Activated B cell treated with CpG ODN at 0.5 μM for 24 hours (primary cell): Measurements from ENCODE around the gene IFNA10. TPM values are rescaled to one million over a fixed set of nuclear protein-coding genes. Genes with fewer than 3 reads are reported as not detected.
A peak's percentile ranks its signal among the peaks of the same experiment; 100 is the strongest.
"Not testable (repeated sequence)": the region's sequence is repeated elsewhere in the genome, so short reads cannot be mapped to it uniquely, and the experiment has no call there.

Source experiments
- ATAC-seq: fragments of 200-7000 bp; cut with Tn5 transposase; one replicate; pipeline ENCODE4 v1.10.0; 2021; ENCODE audit warnings: low read depth, mild to moderate bottlenecking, moderate library complexity
- CTCF ChIA-PET: fragments of 350-600 bp; sonication (Branson Sonifier 250); formaldehyde crosslinking; loops from one replicate; lab custom pipeline; 2021; ENCODE audit warnings: antibody characterized with exemption; lab: Charles Lee
- POLR2A ChIA-PET: fragments of 350-600 bp; sonication (Branson Sonifier 250); formaldehyde crosslinking; loops from one replicate; lab custom pipeline; 2021; ENCODE audit warnings: antibody characterized with exemption; lab: Charles Lee
- DNase-seq: peaks from one replicate; pipeline ENCODE4 v3.0.0; 2022
- H3K27ac Mint-ChIP-seq: one replicate; pipeline ENCODE4 v1.8.0; 2020; ENCODE audit warnings: mixed read lengths
- H3K27me3 Mint-ChIP-seq: one replicate; pipeline ENCODE4 v1.8.0; 2021; ENCODE audit warnings: mixed read lengths
- H3K36me3 Mint-ChIP-seq: one replicate; pipeline ENCODE4 v1.8.0; 2021; ENCODE audit warnings: low read depth, mixed read lengths
- H3K4me1 Mint-ChIP-seq: one replicate; pipeline ENCODE4 v1.8.0; 2021; ENCODE audit warnings: mixed read lengths
- H3K4me3 Mint-ChIP-seq: one replicate; pipeline ENCODE4 v1.8.0; 2020; ENCODE audit warnings: mild to moderate bottlenecking, mixed read lengths
- H3K9me3 Mint-ChIP-seq: one replicate; pipeline ENCODE4 v1.8.0; 2020; ENCODE audit warnings: mixed read lengths
- CTCF ChIP-seq: fragments of 200-600 bp; IDR thresholded peaks from one replicate; pipeline ENCODE4 v1.8.0; 2022; ENCODE audit warnings: antibody characterized with exemption, mild to moderate bottlenecking
- intact Hi-C: fragments of 100-400 bp; cut with micrococcal nuclease; formaldehyde crosslinking; loops from one replicate; pipeline ENCODE4 v1.15.1; 2024
- total RNA-seq: library from RNA; stranded (reverse); gene quantifications from 2 replicates; pipeline ENCODE4 v1.2.3, GENCODE V29; 2022

The IFNA10 gene
- total RNA-seq, 1 donor from 2014 or later: not detected

- no peak for ATAC-seq
- POLR2A ChIA-PET: no interaction called here
- CTCF ChIA-PET: no interaction called here
- no peak for DNase-seq
- no peak for TF ChIP-seq CTCF
- H3K27me3 Mint-ChIP-seq: peaks cover 6% of the 10 kb centered on the region
- H3K4me3 Mint-ChIP-seq: no peak overlapping the region
- H3K9me3 Mint-ChIP-seq: no peaks in the 10 kb centered on the region
- no peaks in the 10 kb centered on the region for H3K4me1 Mint-ChIP-seq
- intact Hi-C loops: no loop called here
- no peaks in the 10 kb centered on the region for H3K36me3 Mint-ChIP-seq
- no peak overlapping the region for H3K27ac Mint-ChIP-seq
Observed at GRCh38 chr9:21244836-21245235, 37.9 kb upstream of the IFNA10 start.

GRCh38 chr9:21239911-21240310, 33.0 kb upstream of the IFNA10 start, which contains the start of gene IFNA14:
TSS of gene IFNA14 (minus strand) at chr9:21240005. CDS start at chr9:21239935, 70 bp downstream.
- H3K4me1 Mint-ChIP-seq: peaks cover 6% of the 10 kb centered on the region
- no peak for ATAC-seq
- intact Hi-C loops: loop anchor here (10.0 kb wide), 1 partner anchor 465 kb away; no protein-coding TSS in a partner anchor
- no peak for TF ChIP-seq CTCF
- ChIA-PET POLR2A (no interaction called here), CTCF (no interaction called here)
- no peak within 1 kb of the TSS for H3K27ac Mint-ChIP-seq
- H3K4me3 Mint-ChIP-seq: no peak within 1 kb of the TSS
- DNase-seq: no peak
- H3K27me3 Mint-ChIP-seq: peaks cover 6% of the 10 kb centered on the region
- no peaks in the 10 kb centered on the region for H3K36me3 Mint-ChIP-seq
- no peaks in the 10 kb centered on the region for H3K9me3 Mint-ChIP-seq

GRCh38 chr9:21236360-21236714, 29.4 kb upstream of the IFNA10 start:
- ChIA-PET POLR2A (interaction anchor here (1.1 kb wide), 1 partner anchor 41 kb away, joined by 3 read pairs; no protein-coding TSS in a partner anchor), CTCF (interaction anchor here (0.9 to 1.8 kb wide), 11 partner anchors 13 to 555 kb away, joined by 3 to 7 read pairs (median 4); no protein-coding TSS in a partner anchor)
- H3K4me1 Mint-ChIP-seq, DNase-seq, H3K4me3 Mint-ChIP-seq, H3K27ac Mint-ChIP-seq, ATAC-seq, H3K36me3 Mint-ChIP-seq, H3K9me3 Mint-ChIP-seq, H3K27me3 Mint-ChIP-seq: not testable (repeated sequence)
- intact Hi-C loops: loop anchor here (10.0 kb wide), 1 partner anchor 468 kb away; no protein-coding TSS in a partner anchor

- not testable (repeated sequence) for H3K36me3 Mint-ChIP-seq
- POLR2A ChIA-PET: interaction anchor here (1.1 kb wide), 1 partner anchor 40 kb away, joined by 3 read pairs; no protein-coding TSS in a partner anchor
- peak; percentile 73 for ATAC-seq
Observed at GRCh38 chr9:21235468-21236359, 28.8 kb upstream of the IFNA10 start.

GRCh38 chr9:21234153-21234687, 27.3 kb upstream of the IFNA10 start:
- no peak overlapping the region for H3K27ac Mint-ChIP-seq
- no peaks in the 10 kb centered on the region for H3K36me3 Mint-ChIP-seq
- TF ChIP-seq CTCF: no peak
- no peak for ATAC-seq
- peaks cover 6% of the 10 kb centered on the region for H3K4me1 Mint-ChIP-seq
- H3K27me3 Mint-ChIP-seq: peaks cover 6% of the 10 kb centered on the region
- H3K4me3 Mint-ChIP-seq: no peak overlapping the region
- intact Hi-C loops: loop anchor here (10.0 kb wide), 1 partner anchor 471 kb away; no protein-coding TSS in a partner anchor
- ChIA-PET POLR2A (no interaction called here), CTCF (no interaction called here)
- no peak for DNase-seq
- H3K9me3 Mint-ChIP-seq: no peaks in the 10 kb centered on the region

More at GRCh38 chr9:21235468-21236359, 28.8 kb upstream of the IFNA10 start:
- H3K27me3 Mint-ChIP-seq, DNase-seq, H3K4me3 Mint-ChIP-seq, H3K4me1 Mint-ChIP-seq, H3K9me3 Mint-ChIP-seq, H3K27ac Mint-ChIP-seq: not testable (repeated sequence)
- CTCF ChIA-PET: interaction anchor here (0.9 to 1.8 kb wide), 12 partner anchors 14 to 555 kb away, joined by 3 to 7 read pairs (median 4); no protein-coding TSS in a partner anchor
- intact Hi-C loops: loop anchor here (1.0 to 10.0 kb wide), 3 partner anchors 220 to 554 kb away; no protein-coding TSS in a partner anchor
